NCI-H2107 (cell line): ENCODE data around the gene OGA.

Experiments
- DNase-seq: peaks from one replicate; lab custom pipeline; 2025; lab: John Stamatoyannopoulos, UW

Gene OGA

DNA sequence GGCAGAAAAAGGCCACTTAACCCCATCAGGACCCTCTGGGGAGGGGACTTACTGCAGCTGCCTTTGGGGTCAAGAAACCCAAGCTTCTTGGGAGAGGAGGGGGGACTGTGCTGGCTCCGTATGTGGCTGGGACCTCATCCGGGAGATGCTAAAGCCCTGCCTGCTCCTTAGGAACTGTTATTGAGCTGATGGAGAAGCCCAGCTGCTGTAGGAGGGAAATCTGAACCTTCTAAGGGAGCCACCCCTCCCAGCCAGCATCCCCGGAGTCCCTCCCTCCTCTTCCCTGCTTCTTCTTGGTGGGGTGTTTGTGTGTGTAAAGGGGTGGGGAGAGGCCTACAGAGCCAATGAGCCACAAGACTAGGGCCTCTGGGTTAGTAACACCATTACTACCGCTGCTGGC is 17.1 kb upstream of the OGA start:
- no peak for DNase-seq

DNA sequence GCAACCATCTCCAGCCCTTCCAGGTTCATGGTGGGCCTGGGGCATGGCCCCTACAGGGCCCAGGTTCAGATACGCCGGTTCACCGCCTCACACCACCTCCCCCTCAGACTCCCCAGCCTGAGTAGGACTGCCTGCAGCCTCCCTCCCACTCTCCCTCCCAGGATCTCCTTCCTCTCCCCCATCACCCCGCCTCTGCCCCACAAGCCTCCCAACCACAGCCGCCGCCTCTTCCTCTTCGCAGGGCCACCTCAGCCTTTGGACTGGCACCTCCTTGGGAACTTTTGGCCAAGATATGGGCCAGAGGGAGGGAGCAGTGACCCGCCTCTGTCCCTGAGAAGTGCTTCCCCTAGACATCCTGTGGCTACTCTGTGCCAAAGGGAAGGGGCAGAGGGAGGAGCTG is 16.1 kb upstream of the OGA start:
- DNase-seq: no peak

DNA sequence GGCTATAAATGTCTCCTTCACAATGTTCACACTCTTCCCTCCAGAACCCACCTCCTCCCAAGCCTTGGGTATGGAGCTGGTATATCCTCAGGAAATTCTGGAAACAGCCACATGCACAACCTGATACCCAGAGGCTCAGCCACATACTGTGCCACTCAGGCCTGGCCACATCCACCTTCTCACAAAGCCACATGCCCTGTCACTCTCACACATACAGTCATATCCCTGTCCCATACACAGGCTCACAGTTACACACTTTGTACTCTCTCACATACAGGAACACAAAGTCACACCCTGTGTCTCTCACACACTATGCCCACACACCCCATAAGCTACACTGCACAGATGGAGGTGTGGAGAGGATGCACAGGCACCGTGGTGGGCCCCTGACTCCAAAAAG is 15.2 kb upstream of the OGA start:
- DNase-seq: no peak

- DNase-seq: no peak
Measured at GRCh38 chr10:101832325-101832771, 14.1 kb upstream of the OGA start.

DNA sequence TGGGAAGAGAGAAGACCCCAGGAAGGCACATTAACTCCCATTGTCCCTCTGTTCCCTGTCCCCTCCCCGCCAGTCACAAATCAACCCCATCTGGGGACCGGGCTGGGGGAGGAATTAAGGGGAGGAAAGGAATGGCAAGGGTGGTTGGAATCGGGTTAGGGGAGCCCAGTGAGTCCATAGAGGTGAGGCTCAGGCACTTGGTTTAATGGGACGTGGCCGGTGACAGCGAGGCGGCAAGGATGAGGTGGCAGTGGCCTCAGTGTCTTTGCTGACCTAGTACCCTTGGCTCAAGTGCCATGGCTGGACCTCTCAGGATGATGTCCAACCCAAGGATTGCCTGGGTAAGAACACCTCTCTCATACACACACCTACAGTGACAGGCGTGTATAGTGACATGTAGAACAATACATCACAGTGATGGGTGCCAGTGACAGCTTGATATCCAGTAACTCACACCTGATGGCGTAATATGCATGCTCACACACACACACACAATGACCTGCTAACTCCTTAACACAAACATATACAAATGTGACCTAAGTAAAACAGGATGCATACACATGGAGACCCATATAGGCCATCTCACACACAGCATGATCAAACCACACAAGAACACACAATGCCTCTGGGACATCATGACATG is 13.0 kb upstream of the OGA start:
- no peak for DNase-seq

DNA sequence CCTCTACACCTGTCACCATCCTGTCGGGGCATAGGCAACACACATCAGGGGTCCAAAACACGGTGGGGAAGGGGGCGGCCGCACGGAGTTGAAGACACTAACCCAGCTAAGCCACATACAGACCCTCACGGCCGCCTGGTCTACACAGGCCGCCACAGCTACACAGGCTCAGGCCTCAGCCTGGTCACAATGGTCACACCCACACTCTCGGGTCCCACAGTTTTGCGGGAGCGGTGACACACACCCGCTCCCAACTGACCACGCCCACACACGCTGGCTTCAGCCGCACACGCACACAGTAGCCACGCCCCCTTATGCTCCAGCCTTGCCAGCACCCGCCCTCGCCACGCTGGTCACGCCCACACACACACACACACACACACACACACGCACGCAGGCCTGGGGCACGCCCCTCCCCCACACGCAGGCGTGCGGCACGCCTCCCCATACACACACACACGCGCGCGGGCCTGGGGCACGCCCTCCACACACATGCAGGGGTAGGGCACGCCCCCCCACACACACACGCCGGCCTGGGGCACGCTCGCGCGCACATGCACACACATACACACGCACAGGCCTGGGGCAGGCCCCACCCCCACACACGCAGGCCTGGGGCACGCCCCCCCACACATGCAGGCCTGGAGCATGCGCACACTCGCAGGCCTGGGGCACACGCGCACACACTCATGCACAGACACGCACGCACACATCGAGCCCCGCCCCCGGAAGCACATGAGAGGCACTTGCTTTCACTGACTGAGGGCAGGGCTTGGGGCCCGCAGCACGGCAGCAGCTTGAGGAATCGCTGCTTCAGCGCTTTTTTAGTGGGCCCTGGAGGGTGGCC is 12.3 kb upstream of the OGA start:
- peak; percentile 56 for DNase-seq

GRCh38 chr10:101829561-101830315 is 11.5 kb upstream of the OGA start:
- no peak for DNase-seq

DNA sequence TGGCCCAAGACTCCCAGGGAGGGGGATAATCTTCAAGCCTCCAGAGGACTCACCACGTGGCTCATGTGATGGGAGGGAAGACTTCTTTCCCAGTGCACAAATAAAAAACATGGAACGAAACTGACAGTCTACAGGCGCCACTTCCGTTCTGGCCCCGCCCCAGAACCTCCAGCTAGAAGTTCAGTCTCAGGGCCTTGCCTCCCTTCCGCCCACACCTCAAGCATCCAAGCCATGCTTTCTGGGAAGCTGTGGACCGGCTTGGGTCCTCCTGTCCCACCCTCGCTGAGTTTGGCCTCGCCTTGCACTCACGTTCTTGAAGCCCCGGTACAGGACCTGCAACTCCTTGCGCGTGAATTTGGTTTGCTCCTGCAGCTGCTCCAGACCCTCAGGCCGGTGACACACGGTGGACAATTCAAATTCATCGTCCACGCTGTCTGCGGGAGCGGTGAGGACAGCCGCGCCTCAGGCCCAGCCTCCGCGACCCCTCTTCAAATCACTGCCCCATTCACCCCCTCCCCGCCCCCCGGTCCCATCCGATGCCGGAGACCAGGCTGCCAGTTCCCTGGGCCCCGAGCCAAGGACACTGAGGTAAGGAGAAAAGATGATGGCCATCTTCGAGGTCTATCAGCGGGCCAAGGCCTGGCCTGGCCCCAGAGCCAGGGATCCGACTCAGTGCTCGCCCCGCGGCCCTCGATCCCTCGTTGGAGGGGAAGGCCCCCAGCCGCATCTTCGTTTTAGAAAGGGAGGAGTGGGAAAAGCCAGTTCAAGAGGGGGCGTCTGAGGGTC is 10.7 kb upstream of the OGA start:
- no peak for DNase-seq

DNA sequence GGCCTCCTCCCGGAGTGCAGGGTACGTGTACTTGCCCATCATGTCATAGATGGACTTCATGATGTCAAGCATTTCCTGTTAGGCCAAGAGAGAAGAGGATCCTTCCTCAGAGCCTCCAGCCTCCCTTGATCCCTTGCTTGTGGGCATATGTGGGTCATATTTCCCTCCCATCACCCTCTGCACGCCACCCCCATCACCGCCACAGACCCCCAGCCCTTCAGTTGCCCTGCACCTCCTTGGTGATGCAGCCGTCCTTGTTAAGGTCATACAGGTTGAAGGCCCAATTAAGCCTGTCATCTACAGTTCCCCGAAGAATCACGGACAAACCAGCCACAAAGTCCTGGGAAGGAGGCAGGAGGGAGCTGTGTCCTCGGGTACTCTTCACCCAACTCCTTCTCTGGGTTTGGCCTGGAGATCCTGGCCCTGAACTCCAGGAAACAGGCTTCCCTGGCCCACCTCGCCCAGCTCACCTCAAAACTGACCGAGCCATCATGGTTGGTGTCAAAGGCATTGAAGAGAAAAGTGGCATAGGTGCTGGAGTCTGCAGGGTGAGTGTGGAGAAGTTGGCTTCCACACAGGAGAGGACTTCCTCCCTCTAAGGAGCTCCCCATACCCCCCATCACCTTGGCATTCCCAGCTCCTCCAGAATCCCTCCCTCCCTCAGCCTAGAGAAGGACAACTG is 9.8 kb upstream of the OGA start:
- no peak for DNase-seq

DNA sequence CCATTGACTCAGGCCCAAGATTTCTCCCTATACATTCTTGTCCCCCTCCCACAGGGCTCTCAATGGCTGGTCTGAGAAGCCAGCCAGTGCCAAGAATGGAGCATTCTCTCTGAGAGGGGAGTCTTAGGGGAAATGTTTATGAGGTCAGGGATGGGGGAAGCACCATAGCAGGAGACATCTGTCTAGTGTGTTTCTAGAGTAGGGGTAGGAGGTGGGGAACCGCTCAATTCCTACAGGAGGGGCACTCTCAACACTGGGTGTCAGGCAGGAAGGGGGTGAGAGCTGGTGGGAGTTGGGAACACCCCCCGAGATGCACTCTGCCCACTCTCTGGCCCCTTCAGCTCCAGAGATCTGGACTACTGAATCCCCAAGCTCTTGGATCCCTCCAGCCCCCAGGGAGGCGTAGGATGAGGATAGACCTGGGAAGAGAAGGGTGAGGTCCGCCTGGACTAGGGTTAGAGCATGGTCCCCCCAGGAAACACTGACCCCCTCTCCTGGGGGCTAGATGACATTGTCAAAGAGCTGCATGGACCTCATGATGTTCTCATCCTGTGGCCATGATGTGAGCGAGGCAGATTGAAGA is 8.7 kb upstream of the OGA start:
- no peak for DNase-seq

DNA sequence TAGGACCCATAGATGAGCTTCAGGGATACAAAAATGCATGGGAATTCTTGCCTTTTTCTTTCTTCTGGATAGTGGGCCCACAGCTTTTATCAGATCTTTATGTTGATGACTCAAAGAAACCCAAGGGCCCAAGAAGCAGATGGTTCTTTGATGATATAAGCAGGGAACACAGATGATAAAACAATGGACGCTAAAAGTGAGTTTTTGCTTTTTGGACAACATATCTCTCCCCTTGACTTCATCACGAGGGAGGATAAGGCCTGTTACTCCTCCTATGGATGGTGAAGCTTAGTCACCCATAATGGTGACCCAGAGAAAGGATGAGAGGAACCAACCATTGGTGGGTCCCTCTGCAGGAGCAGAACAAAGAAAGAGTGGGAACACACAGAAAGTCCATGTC is 6.5 kb upstream of the OGA start:
- no peak for DNase-seq

DNA sequence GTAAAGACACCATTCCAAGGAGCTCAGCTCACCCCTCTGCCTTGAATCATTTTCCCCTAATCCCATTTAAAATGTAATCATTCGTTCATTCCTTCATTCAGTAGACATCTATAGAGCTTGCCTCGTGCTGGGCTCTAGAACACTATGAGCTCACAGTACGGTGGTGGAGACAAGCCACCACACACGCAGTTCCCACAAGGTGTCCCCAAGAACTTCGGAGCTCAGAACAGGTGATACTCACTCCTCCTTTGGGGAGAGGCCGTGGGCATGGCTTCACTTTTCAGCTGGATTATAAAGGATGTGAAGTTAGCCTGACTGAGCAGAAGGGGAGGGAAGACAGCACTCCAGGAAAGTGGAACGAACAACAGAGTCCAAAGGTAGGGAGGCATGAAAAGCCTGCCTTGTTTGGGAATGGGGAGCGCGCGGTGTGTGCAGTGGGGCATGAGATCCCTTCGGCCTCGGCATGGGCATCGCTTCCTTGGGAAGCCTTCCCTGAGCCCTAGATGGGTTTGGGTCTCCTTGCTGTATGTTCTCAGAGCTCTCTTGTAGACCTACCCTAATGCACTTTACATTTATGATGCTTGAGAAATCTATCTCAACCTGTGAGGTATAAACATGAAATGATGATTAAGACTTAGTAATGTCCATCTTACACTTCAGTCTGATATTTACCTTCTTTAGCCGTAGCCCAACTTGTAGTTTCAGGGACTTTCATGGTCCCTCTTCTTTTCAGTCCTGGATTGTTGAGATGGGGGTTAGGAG is 809 bp upstream of the OGA start:
- DNase-seq: no peak

DNA sequence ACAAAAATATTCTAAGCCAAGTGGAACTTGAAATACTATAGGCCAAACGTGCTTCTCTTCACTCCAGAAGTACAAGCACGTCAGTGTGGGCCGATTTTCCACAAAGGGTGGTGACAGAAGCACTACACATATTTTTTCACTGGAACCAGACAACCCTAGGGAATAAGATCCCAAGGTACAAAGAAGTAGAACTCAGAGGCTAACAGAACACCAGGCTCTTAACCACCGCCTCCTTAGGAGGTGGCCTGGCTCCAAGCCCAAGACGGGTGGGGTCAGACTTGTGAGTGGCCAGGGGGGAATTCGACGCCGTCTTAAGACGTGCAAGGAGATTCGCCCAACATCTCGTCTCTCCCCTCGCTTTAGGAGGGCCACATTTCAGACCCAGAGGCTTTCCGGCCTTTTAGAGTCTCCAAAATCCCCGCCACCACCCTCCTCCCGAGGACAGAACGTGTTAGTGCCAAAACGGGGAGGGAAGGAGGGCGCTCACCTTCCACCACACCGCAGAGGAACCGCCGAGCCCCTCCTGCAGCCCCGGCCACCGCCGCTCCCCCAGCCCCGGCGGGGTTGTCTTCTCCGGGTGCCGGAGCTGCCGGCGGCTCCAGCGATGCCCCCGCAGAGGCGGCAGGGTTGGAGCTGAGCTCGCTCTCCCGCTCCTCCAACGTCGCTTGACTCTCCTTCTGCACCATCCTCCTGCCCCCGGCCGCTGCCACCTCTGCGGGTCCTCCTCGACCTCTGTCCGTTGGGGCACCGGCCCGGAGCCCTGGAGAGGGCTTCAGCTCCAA is 716 bp downstream of the OGA start:
- no peak for DNase-seq

DNA sequence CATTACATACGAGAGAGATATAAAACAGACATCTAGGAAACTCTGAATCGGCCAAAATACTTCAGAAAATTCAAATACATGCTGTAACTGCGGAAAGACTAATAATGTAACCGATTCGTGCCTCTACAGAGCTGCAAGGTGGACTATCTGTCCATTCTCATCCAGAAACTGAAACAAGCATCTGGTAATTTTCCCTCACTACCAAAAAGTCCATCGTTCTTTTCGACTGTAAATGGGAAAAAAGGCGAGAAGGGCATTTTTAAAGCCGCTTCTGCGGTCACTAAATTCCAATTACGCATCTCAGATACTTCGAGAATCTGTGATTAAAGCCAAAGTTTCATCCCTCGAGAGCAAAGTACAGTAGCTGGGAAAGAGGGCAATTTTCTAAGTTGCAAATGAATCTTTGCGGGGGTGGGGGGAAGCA is 1.3 kb downstream of the OGA start:
- no peak for DNase-seq

GRCh38 chr10:101816376-101816775 is 1.9 kb downstream of the OGA start:
- DNase-seq: no peak

DNA sequence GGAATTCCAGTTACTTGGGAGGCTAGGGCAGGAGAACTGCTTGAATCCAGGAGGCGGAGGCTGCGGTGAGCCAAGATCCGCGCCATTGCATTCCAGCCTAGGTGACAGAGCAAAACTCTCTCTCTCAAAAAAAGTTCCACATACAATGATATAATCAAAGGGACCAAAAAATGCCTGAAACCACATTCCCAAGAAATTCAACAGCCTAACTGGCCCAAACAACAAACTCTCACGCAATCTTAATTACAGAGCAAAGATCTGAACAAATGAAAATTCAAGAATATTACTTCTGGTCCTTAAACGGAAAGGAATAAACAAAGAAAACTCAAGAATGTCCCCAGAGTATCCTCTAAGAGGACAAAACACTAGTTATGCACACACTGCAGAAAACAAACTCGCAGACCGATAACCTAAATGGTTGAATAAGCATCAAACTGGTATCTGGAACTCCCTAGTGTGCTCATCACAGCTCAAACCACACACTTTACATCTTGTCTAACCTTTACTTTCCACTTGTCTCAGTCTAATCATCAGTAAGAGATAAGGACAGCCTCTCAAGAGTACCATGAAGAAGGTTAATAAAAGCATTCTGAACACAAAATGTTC is 3.7 kb downstream of the OGA start:
- no peak for DNase-seq

- DNase-seq: no peak
Measured at GRCh38 chr10:101812606-101813005, 5.6 kb downstream of the OGA start.

DNA sequence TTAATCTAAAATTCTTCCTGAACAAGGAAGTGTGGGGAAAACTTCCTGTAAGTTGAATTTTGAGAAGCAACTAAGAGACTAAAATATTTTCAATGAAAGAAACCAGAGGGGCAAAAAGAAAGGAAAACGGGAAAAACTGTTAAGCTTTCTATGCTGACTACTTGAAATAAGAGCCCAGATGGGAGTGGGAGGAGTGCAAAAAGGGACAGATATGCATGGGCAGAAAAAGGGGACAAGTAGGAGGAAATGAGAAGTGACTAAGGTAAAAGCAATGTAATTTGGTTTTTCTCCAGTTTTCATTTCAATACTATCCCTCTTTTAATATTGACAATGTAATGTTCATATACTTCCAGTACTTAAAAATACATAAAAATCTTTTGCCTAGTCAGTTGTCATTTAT is 11.1 kb downstream of the OGA start:
- DNase-seq: no peak

- DNase-seq: no peak
Measured at GRCh38 chr10:101803511-101803910, 14.7 kb downstream of the OGA start.
